ENCODE measurements around the gene NUDT4. TPM values are rescaled to one million over a fixed set of nuclear protein-coding genes. Genes with fewer than 3 reads are reported as not detected.

The NUDT4 gene
- total RNA-seq, 4 donors from 2014 or later = 41.5 to 68.5 (median 52.8) TPM

DNA sequence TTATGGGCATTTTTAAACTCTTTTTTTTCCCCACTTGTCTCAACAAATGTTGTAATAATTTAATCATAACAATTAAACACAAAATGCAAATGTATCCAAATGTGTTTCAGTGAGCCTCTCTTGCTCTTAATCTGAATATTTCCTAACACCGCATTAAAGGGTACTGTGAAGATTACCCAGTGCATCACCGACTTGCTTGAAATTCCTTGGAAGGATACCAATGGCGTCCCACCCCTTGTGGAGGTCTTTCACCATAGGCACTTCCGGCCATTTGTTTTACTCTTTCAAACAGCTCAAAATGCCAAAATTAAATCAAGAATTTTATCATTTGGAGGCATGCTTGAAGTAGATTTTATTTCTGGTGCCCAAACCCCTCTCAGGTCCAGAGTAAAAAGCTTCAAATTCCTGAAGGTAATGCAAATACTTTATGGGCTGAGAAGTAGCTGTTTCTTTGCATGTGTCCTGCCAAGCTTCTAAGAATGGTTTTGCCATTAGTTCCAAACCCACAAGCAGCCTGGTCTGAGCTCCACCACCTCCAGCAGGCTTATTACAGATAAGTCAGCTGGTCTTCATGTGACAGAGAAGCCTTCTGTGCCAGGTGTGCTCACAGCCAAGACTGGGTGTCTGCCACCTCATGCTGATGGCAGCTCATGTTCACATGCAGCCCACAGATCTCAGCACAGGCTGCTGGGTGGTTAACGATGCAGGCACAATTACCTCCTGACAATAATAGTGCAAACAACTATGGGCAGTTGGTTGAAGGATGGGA lies 16.4 kb upstream of the NUDT4 start:
- Histone ChIP-seq H3K27me3 (no peaks in the 10 kb centered on the region), H3K9me3 (no peaks in the 10 kb centered on the region), H3K4me1 (no peaks in the 10 kb centered on the region), H3K4me3 (no peak overlapping the region), H3K27ac (no peak overlapping the region), H3K36me3 (no peaks in the 10 kb centered on the region)
- TF ChIP-seq POLR2A (IDR thresholded peaks at IDR 0.05) = no peak
- no peak for DNase-seq

DNA sequence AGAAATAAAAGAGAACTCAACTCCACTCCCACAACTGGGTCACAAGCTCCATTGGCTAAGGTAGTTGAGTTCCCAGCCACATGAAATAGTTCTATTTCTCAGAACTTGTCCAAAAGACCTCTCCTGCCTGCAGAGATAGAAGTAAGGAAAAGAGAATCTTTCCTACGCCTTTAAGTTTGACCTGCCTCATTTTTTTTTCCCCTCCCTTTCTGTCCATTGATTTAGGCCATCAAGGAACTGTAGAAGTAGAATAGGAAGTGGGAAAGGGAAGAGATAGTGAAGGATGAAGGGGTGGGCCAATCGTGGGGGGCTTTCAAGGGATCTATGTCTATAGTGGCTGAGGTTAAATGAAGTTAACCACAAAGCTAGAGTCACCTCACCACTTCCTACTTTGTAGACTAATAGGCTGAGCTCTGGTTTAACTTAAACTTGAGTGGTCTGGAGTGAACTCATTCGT lies 13.9 kb upstream of the NUDT4 start:
- H3K4me1 ChIP-seq = no peaks in the 10 kb centered on the region
- no peaks in the 10 kb centered on the region for H3K27me3 ChIP-seq
- no peak overlapping the region for H3K27ac ChIP-seq
- H3K36me3 ChIP-seq = no peaks in the 10 kb centered on the region
- no peak overlapping the region for H3K4me3 ChIP-seq
- DNase-seq = no peak
- no peak for TF ChIP-seq POLR2A (IDR thresholded peaks at IDR 0.05)
- TF ChIP-seq, protein P1, sequence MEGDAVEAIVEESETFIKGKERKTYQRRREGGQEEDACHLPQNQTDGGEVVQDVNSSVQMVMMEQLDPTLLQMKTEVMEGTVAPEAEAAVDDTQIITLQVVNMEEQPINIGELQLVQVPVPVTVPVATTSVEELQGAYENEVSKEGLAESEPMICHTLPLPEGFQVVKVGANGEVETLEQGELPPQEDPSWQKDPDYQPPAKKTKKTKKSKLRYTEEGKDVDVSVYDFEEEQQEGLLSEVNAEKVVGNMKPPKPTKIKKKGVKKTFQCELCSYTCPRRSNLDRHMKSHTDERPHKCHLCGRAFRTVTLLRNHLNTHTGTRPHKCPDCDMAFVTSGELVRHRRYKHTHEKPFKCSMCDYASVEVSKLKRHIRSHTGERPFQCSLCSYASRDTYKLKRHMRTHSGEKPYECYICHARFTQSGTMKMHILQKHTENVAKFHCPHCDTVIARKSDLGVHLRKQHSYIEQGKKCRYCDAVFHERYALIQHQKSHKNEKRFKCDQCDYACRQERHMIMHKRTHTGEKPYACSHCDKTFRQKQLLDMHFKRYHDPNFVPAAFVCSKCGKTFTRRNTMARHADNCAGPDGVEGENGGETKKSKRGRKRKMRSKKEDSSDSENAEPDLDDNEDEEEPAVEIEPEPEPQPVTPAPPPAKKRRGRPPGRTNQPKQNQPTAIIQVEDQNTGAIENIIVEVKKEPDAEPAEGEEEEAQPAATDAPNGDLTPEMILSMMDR (IDR thresholded peaks at IDR 0.05) = no peak
- H3K9me3 ChIP-seq = no peaks in the 10 kb centered on the region

DNA sequence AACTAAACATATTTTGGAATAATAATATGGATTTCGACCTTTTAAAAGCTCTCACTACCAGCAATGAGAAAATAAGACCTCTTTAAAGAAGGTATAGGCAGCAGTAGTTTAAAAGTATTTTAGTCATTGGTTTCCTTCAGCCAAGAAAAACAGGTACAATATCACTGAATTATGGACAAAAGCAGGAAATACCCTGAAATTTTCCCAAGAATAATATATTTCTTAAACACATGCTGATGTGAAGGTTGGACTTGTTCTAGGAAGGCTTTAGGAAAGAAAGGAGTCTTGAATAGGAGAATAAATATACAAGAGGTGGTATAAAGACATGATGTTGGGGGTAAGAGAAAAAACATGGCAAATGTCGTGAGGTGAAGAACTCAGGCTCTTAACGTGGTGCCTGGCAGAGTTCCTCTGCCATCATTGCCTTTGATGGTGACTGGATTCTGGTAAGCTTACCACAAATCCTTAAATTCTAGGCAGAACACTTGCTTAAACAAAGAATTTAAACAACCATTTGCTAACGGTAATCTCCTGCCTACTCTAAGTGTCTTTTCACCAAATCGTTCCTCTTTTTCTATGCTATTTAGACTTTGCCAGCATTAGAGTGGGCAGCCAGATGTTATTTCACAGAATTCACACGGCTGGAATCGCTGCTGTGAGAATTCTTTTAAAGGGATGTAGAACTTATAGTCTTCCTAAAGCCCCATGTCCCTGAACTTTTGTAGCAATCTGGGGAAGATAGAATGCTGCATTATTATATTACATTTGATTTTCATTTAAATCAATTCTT lies 11.9 kb upstream of the NUDT4 start:
- Histone ChIP-seq H3K27ac (no peak overlapping the region), H3K4me1 (no peaks in the 10 kb centered on the region), H3K9me3 (no peaks in the 10 kb centered on the region), H3K4me3 (no peak overlapping the region), H3K27me3 (no peaks in the 10 kb centered on the region), H3K36me3 (no peaks in the 10 kb centered on the region)
- TF ChIP-seq, protein P1 (IDR thresholded peaks at IDR 0.05) = no peak
- no peak for TF ChIP-seq POLR2A (IDR thresholded peaks at IDR 0.05)
- no peak for DNase-seq

DNA sequence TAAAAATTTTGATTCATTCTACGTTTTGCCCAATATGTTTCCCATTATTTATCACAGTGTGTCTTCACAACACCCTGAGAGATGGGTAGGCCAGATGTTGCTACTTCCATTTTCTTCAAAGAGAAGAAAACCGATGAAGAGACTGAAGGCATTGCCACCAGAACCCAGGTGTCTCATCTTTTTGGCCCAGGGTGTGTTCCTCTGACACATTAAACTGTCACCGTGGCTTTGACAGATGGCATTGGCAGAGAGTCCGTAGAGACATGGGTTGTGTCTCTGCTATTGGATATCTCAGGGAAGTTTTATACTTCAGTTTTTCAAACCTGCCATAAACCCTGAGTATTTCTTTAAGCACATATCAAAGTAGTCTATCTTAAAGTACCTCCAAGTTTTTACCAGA lies 11.3 kb upstream of the NUDT4 start:
- Histone ChIP-seq H3K4me3 (no peak overlapping the region), H3K36me3 (no peaks in the 10 kb centered on the region), H3K9me3 (no peaks in the 10 kb centered on the region), H3K27ac (no peak overlapping the region), H3K27me3 (no peaks in the 10 kb centered on the region), H3K4me1 (no peaks in the 10 kb centered on the region)
- DNase-seq = no peak
- TF ChIP-seq POLR2A (IDR thresholded peaks at IDR 0.05) = no peak
- TF ChIP-seq, protein P1 (IDR thresholded peaks at IDR 0.05) = no peak

DNA sequence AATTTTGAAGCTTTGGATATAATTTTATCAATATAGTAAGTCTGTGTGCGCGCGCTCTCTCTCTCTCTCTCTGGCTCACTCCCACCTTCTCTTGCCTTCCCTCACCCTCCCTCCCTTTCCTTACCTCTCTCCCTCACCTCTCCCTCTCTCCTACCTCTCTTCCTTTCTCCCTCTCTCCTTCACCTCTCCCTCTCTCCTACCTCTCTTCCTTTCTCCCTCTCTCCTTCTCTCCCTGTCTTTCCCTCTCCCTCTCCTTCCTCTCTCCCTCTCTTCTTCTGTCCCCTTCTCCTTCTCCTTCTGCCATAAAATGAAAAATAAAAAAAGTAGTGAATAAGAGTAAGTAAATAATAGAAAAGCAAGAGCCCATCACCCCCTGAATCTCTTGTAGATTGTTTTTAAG lies 9.0 kb upstream of the NUDT4 start:
- H3K36me3 ChIP-seq = no peaks in the 10 kb centered on the region
- H3K27me3 ChIP-seq = no peaks in the 10 kb centered on the region
- no peak for TF ChIP-seq POLR2A (IDR thresholded peaks at IDR 0.05)
- TF ChIP-seq, protein P1 (IDR thresholded peaks at IDR 0.05) = no peak
- DNase-seq = no peak
- H3K4me3 ChIP-seq = no peak overlapping the region
- H3K4me1 ChIP-seq = no peaks in the 10 kb centered on the region
- no peaks in the 10 kb centered on the region for H3K9me3 ChIP-seq
- H3K27ac ChIP-seq = no peak overlapping the region

DNA sequence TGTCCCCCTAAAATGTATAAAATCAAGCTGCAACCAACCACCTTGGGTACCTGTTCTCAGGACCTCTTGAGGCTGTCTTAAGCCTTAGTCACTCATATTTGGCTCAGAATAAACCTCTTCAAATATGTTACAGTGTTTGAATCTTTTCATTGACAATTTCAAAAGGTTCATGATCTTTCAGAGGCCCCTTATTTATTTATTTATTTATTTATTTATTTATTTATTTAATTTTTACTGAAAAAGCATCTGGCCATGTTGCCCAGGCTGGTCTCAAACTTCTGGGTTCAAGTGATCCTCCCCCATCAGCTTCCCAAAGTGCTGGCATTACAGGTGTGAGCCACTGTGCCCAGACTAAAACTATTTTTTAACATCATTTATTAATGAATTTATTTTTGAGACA lies 8.2 kb upstream of the NUDT4 start:
- Histone ChIP-seq H3K36me3 (no peaks in the 10 kb centered on the region), H3K9me3 (no peaks in the 10 kb centered on the region), H3K27me3 (no peaks in the 10 kb centered on the region), H3K4me1 (no peaks in the 10 kb centered on the region), H3K27ac (no peak overlapping the region), H3K4me3 (no peak overlapping the region)
- TF ChIP-seq POLR2A (IDR thresholded peaks at IDR 0.05) = no peak
- TF ChIP-seq, protein P1 (IDR thresholded peaks at IDR 0.05) = no peak
- no peak for DNase-seq

Data from Peyer's patch (tissue), 4 donors.